ENCODE data around the gene DYSF. TPM values are rescaled to one million over a fixed set of nuclear protein-coding genes. Genes with fewer than 3 reads are reported as not detected.
"Not testable (repeated sequence)": the region's sequence is repeated elsewhere in the genome, so short reads cannot be mapped to it uniquely, and the experiment has no call there.

Gene DYSF
- total RNA-seq, 4 donors from 2014 or later: 2.6 to 20.7 (median 12.7) TPM

- Histone ChIP-seq H3K4me1 (no peaks in the 10 kb centered on the region), H3K9me3 (no peaks in the 10 kb centered on the region), H3K36me3 (no peaks in the 10 kb centered on the region), H3K4me3 (no peak overlapping the region), H3K27ac (no peak overlapping the region), H3K27me3 (no peaks in the 10 kb centered on the region)
- TF ChIP-seq CTCF (IDR thresholded peaks at IDR 0.05) (no peak), POLR2A (IDR thresholded peaks at IDR 0.05) (no peak)
- intact Hi-C loops (cut with DNase I; ENCODE audit: low total_unique reads): no loop called here
- no peak for DNase-seq
These were observed 29.9 kb downstream of the DYSF start for GRCh38 chr2:71483246-71483645.

- no peaks in the 10 kb centered on the region for H3K9me3 ChIP-seq
- no peak overlapping the region for H3K4me3 ChIP-seq
- H3K27ac ChIP-seq: no peak overlapping the region
- no peak for DNase-seq
- no peaks in the 10 kb centered on the region for H3K36me3 ChIP-seq
- no peaks in the 10 kb centered on the region for H3K4me1 ChIP-seq
- no peaks in the 10 kb centered on the region for H3K27me3 ChIP-seq
- TF ChIP-seq POLR2A (IDR thresholded peaks at IDR 0.05): no peak
- no peak for TF ChIP-seq CTCF (IDR thresholded peaks at IDR 0.05)
- intact Hi-C loops (cut with DNase I; ENCODE audit: low total_unique reads): no loop called here
These were observed 31.0 kb downstream of the DYSF start for GRCh38 chr2:71484354-71484753.

DNA sequence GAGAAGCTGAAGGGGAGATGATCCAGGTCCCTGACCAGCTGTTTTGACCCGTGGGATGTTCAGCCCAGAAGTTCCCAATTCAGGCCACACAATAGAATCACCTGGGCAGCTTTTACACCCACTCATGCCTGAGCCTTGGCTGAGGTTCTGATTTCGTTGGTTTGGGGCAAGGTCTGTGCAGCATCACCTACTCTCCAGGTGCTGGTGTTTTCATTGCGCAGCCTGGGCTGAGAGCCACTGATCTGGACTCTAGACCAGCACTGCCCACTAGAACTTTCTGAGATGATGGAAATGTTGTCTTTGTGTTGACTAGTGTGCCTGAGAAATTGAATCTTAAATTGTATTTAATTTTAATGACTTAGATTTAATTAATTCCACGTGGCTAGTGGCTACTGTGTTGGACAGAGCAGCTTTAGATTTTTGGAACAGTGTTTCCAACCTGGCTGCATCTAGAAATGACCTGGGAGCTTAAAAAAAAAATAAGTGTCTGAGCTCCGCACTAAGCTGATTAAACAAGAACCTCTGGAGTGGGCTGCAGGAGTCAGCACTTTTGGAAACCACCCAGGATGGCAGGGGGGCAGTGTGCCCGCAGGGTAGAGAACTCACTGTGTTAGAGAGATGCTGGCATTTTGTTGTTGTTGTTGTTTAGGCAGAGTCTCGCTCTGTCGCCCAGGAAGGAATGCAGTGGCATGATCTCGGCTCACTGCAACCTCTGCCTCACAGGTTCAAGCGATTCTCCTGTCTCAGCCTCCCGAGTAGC lies 33.7 kb downstream of the DYSF start:
- no peaks in the 10 kb centered on the region for H3K27me3 ChIP-seq
- no peaks in the 10 kb centered on the region for H3K9me3 ChIP-seq
- no peaks in the 10 kb centered on the region for H3K4me1 ChIP-seq
- H3K4me3 ChIP-seq: no peak overlapping the region
- DNase-seq: no peak
- intact Hi-C loops (cut with DNase I; ENCODE audit: low total_unique reads): no loop called here
- no peak for TF ChIP-seq POLR2A (IDR thresholded peaks at IDR 0.05)
- TF ChIP-seq CTCF (IDR thresholded peaks at IDR 0.05): no peak
- no peak overlapping the region for H3K27ac ChIP-seq
- H3K36me3 ChIP-seq: no peaks in the 10 kb centered on the region

DNA sequence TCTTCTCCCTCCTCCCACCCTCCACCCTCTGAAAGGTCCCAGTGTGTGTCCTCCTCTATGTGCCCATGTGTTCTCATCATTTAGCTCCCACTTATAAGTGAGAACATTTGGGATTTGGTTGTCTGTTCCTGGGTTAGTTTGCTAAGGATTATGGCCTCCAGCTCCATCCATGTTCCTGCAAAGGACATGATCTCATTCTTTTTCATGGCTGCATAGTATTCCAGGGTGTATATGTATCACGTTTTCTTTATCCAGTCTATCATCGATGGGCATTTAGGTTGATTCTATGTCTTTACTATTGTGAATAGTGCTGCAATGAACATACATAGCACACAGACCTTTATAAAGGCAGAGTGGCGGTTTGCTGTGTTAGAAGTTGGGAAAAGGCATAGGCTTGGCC lies 38.2 kb downstream of the DYSF start:
- H3K36me3 ChIP-seq; H3K4me1 ChIP-seq; H3K4me3 ChIP-seq; H3K27me3 ChIP-seq; intact Hi-C loops (cut with DNase I; ENCODE audit: low total_unique reads); DNase-seq; H3K9me3 ChIP-seq: not testable (repeated sequence)
- peak overlapping the region in 1 of 2 donors; percentile 22 for H3K27ac ChIP-seq

- H3K9me3 ChIP-seq: no peaks in the 10 kb centered on the region
- no peak overlapping the region for H3K4me3 ChIP-seq
- H3K27me3 ChIP-seq: no peaks in the 10 kb centered on the region
- peak overlapping the region in 1 of 2 donors; percentile 22 for H3K27ac ChIP-seq
- intact Hi-C loops (cut with DNase I; ENCODE audit: low total_unique reads): no loop called here
- peak in 1 of 2 donors; percentile 47 for DNase-seq
- no peaks in the 10 kb centered on the region for H3K4me1 ChIP-seq
- no peaks in the 10 kb centered on the region for H3K36me3 ChIP-seq
- TF ChIP-seq POLR2A (IDR thresholded peaks at IDR 0.05): no peak
- TF ChIP-seq CTCF (IDR thresholded peaks at IDR 0.05): no peak
These were observed 38.8 kb downstream of the DYSF start for GRCh38 chr2:71492112-71492511.
